Adrenal gland (tissue), 12 donors: ENCODE results near the gene CCSER1. TPM values are rescaled to one million over a fixed set of nuclear protein-coding genes. Genes with fewer than 3 reads are reported as not detected.

Experiments
- DNase-seq, 7 donors: peaks; one replicate each; pipeline ENCODE4 v3.0.0-alpha.2; 2019 to 2020
- H3K27ac ChIP-seq, 5 donors: fragments of 200-600 bp; sonication (generic) in 4 of 5; 1 replicate in 3 of 5; 2 replicates in 2 of 5; pipeline versions ENCODE4 v1.5.1 to v1.8.0; 2016 to 2020; ENCODE audit warnings: mild to moderate bottlenecking in 1 of 5
- H3K27me3 ChIP-seq: fragments of 200-600 bp; 2 replicates; pipeline ENCODE4 v1.8.0; 2021
- H3K36me3 ChIP-seq, 2 donors: fragments of 200-600 bp; replicated peaks in 1 of 2; 1 replicate in 1 of 2; 2 replicates in 1 of 2; pipeline versions ENCODE4 v1.5.1 to v1.8.0; 2018 to 2022
- H3K4me1 ChIP-seq, 2 donors: fragments of 200-600 bp; replicated peaks in 1 of 2; 1 replicate in 1 of 2; 2 replicates in 1 of 2; pipeline versions ENCODE4 v1.5.1 to v1.8.0; 2018 to 2021
- H3K4me3 ChIP-seq, 4 donors: fragments of 200-600 bp; sonication (generic) in 3 of 4; one replicate each; pipeline ENCODE4 v1.5.1; 2016 to 2018
- H3K9me3 ChIP-seq, 3 donors: fragments of 200-600 bp; sonication (generic) in 1 of 3; replicated peaks in 1 of 3; 1 replicate in 2 of 3; 2 replicates in 1 of 3; pipeline versions ENCODE4 v1.5.1 to v1.8.0; 2016 to 2021
- POLR2A ChIP-seq, 2 donors: fragments of 450-650 bp; IDR thresholded peaks; one replicate each; pipeline ENCODE4 v1.6.1; 2017; ENCODE audit warnings: antibody characterized with exemption in 2 of 2, mild to moderate bottlenecking in 2 of 2, moderate library complexity in 1 of 2
- WGBS, 4 donors: extraction: QIAGEN DNeasy Blood & Tissue Kit in 2 of 4; methylation state at CpG; one replicate each; pipeline versions ENCODE4 v1.1.5 to v1.1.7; 2013 to 2017; 5-methylcytosine and 5-hydroxymethylcytosine counted together
- intact Hi-C, 2 donors: fragments of 100-400 bp; cut with DNase I; formaldehyde crosslinking; loops; one replicate each; pipeline versions ENCODE4 v1.14.1 to v1.15.0; 2022 to 2023
- polyA plus RNA-seq, 3 donors: library from polyadenylated mRNA; stranded (reverse); fragments of 200-250 nt in 2 of 3; fragments of 350-450 nt in 1 of 3; fragmentation: Illumina TruSeq in 1 of 3; extraction: RNeasy Lipid Tissue Mini Kit (QIAGEN cat#74804) in 1 of 3; gene quantifications; one replicate each; pipeline ENCODE4 v1.2.3, GENCODE V29; 2013 to 2014
- total RNA-seq, 9 donors: library from RNA; depleted of rRNA in 4 of 9; stranded (reverse); fragments of >200 nt in 4 of 9; fragments of 120-200 nt in 1 of 9; fragmentation: NEBNext Ultra II Directional in 1 of 9; extraction: Animal tissue kit (Norgen Biotek cat#: 25700) in 1 of 9; gene quantifications; one replicate each; pipeline versions ENCODE4 v1.1.0 to v1.2.4, GENCODE V29; 2013 to 2023
- TF ChIP-seq, protein P1 (sequence below), 6 experiments: fragments of 450-650 bp in 4 of 6; fragments of 200-600 bp in 2 of 6; sonication (generic) in 1 of 6; IDR thresholded peaks; 1 replicate in 5 of 6; 2 replicates in 1 of 6; pipeline versions ENCODE4 v1.5.1 to v1.8.0; 2016 to 2021; ENCODE audit warnings: antibody characterized with exemption in 6 of 6, mild to moderate bottlenecking in 2 of 6, moderate library complexity in 1 of 6
- donor health status: healthy with polysubstance abuse.
- donor health status: Bipolar disorder and iron deficiency.
- donor health status: DM: yes; HTN: yes; CAD: no.
- donor health status: DM: no; HTN: no; CAD: no.
- donor health status: DM: no; HTN: no; CAD: no.
- donor health status: DM: yes; HTN: yes; CAD: no.

The CCSER1 gene
- total and polyA plus RNA-seq, 12 donors: 0.14 to 11.7 (median 2.3) TPM; not detected in 1

DNA sequence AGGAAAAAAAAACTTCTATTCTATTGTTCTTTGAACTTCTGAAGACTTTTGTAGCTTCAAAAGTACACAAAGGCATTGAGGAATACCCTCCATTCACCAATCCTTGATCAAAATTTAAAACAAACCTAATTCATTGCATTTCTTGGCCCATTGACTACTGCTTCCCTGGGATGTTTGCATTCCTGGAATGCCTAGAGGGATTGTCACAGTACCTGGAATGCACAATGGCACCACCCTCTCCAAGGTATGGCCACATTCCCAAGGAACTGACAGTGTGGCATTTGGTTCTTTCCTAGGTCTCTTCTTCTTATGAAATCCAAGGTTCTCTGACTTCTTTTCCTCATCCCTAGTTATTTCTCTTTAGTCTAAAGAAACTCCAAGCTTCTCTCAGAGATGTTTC, 600.7 kb downstream of the CCSER1 start:
- no peaks in the 10 kb centered on the region for H3K4me1 ChIP-seq
- no peaks in the 10 kb centered on the region for H3K36me3 ChIP-seq
- no peaks in the 10 kb centered on the region for H3K9me3 ChIP-seq
- intact Hi-C loops: no loop called here
- H3K27ac ChIP-seq: no peak overlapping the region
- no peaks in the 10 kb centered on the region for H3K27me3 ChIP-seq
- H3K4me3 ChIP-seq: no peak overlapping the region
- no peak for DNase-seq
- TF ChIP-seq, protein P1, sequence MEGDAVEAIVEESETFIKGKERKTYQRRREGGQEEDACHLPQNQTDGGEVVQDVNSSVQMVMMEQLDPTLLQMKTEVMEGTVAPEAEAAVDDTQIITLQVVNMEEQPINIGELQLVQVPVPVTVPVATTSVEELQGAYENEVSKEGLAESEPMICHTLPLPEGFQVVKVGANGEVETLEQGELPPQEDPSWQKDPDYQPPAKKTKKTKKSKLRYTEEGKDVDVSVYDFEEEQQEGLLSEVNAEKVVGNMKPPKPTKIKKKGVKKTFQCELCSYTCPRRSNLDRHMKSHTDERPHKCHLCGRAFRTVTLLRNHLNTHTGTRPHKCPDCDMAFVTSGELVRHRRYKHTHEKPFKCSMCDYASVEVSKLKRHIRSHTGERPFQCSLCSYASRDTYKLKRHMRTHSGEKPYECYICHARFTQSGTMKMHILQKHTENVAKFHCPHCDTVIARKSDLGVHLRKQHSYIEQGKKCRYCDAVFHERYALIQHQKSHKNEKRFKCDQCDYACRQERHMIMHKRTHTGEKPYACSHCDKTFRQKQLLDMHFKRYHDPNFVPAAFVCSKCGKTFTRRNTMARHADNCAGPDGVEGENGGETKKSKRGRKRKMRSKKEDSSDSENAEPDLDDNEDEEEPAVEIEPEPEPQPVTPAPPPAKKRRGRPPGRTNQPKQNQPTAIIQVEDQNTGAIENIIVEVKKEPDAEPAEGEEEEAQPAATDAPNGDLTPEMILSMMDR (IDR thresholded peaks at IDR 0.05): no peak
- no peak for TF ChIP-seq POLR2A (IDR thresholded peaks at IDR 0.05)

DNA sequence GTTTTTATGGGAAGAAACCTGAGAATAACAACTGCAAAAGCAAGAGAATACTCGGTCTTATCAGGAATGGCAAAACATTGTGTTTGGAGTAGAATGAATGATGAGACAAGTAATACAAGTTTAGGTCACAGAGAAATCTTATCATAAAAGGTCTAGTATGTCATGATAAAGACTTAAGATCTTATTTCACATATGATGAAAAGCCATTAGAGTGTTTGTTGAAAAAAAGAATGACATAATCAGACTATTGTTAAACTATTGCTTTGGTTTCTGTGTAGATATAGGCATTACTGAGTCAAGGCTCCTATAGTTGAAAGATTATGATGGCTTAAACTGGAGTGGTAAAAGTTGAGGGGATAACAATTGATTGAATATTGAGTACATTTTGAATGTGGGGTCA, 603.6 kb downstream of the CCSER1 start:
- intact Hi-C loops: no loop called here
- no peak for DNase-seq
- H3K27ac ChIP-seq: no peak overlapping the region
- H3K27me3 ChIP-seq: no peaks in the 10 kb centered on the region
- H3K4me3 ChIP-seq: no peak overlapping the region
- WGBS, 4 donors: 34 to 72% (median 38%) methylated on average over 1 of the region's 1 CpG
- TF ChIP-seq POLR2A (IDR thresholded peaks at IDR 0.05): no peak
- TF ChIP-seq, protein P1 (IDR thresholded peaks at IDR 0.05): no peak
- H3K36me3 ChIP-seq: no peaks in the 10 kb centered on the region
- H3K9me3 ChIP-seq: no peaks in the 10 kb centered on the region
- no peaks in the 10 kb centered on the region for H3K4me1 ChIP-seq

DNA sequence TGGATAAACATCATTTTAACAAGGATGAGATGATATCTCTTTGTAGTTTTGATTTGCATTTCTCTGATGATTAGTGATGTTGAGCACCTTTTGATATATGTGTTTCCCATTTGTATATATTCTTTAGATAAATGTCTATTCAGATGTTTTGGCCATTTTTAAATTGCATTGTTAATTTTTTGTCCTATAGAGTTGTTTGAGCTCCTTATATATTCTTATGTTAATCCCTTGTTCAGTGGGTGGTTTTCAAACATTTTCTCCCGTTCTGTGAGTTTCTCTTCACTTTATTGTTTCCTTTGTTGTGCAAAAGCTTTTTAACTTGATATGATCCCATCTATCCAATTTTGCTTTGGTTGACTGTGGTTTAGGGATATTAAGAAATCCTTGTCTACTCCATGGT, 606.0 kb downstream of the CCSER1 start:
- TF ChIP-seq, protein P1 (IDR thresholded peaks at IDR 0.05): no peak
- no peak for TF ChIP-seq POLR2A (IDR thresholded peaks at IDR 0.05)
- no peak for DNase-seq
- Histone ChIP-seq H3K27me3 (no peaks in the 10 kb centered on the region), H3K27ac (no peak overlapping the region), H3K4me3 (no peak overlapping the region), H3K4me1 (no peaks in the 10 kb centered on the region), H3K36me3 (no peaks in the 10 kb centered on the region), H3K9me3 (no peaks in the 10 kb centered on the region)
- WGBS, 4 donors: 59 to 78% (median 72%) methylated on average over 1 of the region's 1 CpG
- intact Hi-C loops: no loop called here

DNA sequence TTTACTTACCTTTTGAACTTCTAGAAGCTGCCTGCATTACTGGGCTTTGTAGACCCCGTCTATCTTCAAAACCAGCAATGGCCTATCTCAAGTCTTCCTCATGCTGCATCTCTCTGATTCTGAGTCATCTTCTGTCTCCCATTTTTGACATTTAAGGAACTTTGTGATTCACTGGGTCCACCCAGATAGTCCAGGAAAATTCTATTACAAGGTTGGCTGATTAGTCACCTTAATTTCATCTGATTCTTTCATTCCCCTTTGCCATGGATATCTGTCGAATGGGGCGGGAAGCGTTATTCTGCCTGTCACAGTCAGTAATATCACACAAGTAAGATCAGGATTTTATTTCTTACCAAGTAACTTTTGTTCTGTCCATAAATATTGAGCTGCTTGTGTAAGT, 618.0 kb downstream of the CCSER1 start:
- H3K4me1 ChIP-seq: no peaks in the 10 kb centered on the region
- no peaks in the 10 kb centered on the region for H3K36me3 ChIP-seq
- no peak for DNase-seq
- no peak overlapping the region for H3K27ac ChIP-seq
- TF ChIP-seq, protein P1 (IDR thresholded peaks at IDR 0.05): no peak
- no peak for TF ChIP-seq POLR2A (IDR thresholded peaks at IDR 0.05)
- no peaks in the 10 kb centered on the region for H3K27me3 ChIP-seq
- 87 to 93% (median 91%) methylated on average over 4 of the region's 4 CpGs for WGBS, 4 donors
- no peak overlapping the region for H3K4me3 ChIP-seq
- intact Hi-C loops: no loop called here
- no peaks in the 10 kb centered on the region for H3K9me3 ChIP-seq
